K562 (cell line): ENCODE results near the gene FSTL3. TPM values are rescaled to one million over a fixed set of nuclear protein-coding genes. Genes with fewer than 3 reads are reported as not detected.

ENCODE experiments used
- BDP1 ChIP-seq: IDR thresholded peaks from 3 replicates; pipeline ENCODE4 v1.6.1; 2011; ENCODE audit not compliant: insufficient read length, insufficient read depth
- CREM ChIP-seq: IDR thresholded peaks from 2 replicates; pipeline ENCODE4 v1.6.1; 2014; ENCODE audit warnings: antibody characterized with exemption, low read depth
- LEF1 ChIP-seq: fragments of 450-650 bp; IDR thresholded peaks from 2 replicates; pipeline ENCODE4 v1.6.1; 2016; ENCODE audit warnings: mild to moderate bottlenecking
- MBD2 ChIP-seq: sonication (generic); IDR thresholded peaks from 2 replicates; pipeline ENCODE4 v1.6.1; 2016; ENCODE audit warnings: low read depth, borderline replicate concordance
- PHB ChIP-seq: fragments of 250-450 bp; sonication (Bioruptor Pico); IDR thresholded peaks from 2 replicates; pipeline ENCODE4 v1.5.0; 2021
- SIN3A ChIP-seq, 2 experiments: fragments of 150-350 bp in 1 of 2; IDR thresholded peaks; 2 replicates each; pipeline ENCODE4 v1.6.1; 2011 to 2016; ENCODE audit warnings: borderline replicate concordance in 2 of 2, low read depth in 2 of 2, low read length in 2 of 2, mild to moderate bottlenecking in 2 of 2, moderate library complexity in 2 of 2; ENCODE audit not compliant: control insufficient read depth in 1 of 2
- SRF ChIP-seq, 2 experiments: fragments of 250-450, 450-650 bp in 1 of 2; sonication (Bioruptor Pico) in 1 of 2; sonication (generic) in 1 of 2; formaldehyde crosslinking; IDR thresholded peaks; 2 replicates each; pipeline versions ENCODE4 v1.5.0 to v1.5.1; 2020 to 2022; ENCODE audit warnings: mild to moderate bottlenecking in 1 of 2, missing genetic modification reagents in 1 of 2
- polyA plus RNA-seq, 8 experiments: library from polyadenylated mRNA; depleted of rRNA in 4 of 8; stranded (reverse) in 5 of 8; unstranded in 3 of 8; fragments of >200 nt; fragmentation: Nextera tagmentation in 2 of 8; fragmentation: Illumina TruSeq in 1 of 8; extraction: Ambion mirVana in 2 of 8; extraction: Trizol in 1 of 8; gene quantifications; 2 replicates each; pipeline versions ENCODE4 v1.2.1 to v1.2.3, GENCODE V29; 2011 to 2014; ENCODE audit warnings: inconsistent platforms in 1 of 8, missing spikeins in 1 of 8
- total RNA-seq, 7 experiments: library from RNA; depleted of rRNA in 6 of 7; stranded (reverse); fragments of >200 nt in 6 of 7; fragmentation: Illumina TruSeq in 2 of 7; extraction: Trizol in 2 of 7; gene quantifications; 2 replicates each; pipeline versions ENCODE4 v1.2.1 to v1.2.3, GENCODE V29; 2011 to 2021; ENCODE audit warnings: low replicate concordance in 1 of 7
- TF ChIP-seq, protein P1 (sequence below): IDR thresholded peaks from 3 replicates; pipeline ENCODE4 v1.6.1; 2011; ENCODE audit warnings: borderline replicate concordance, mild to moderate bottlenecking, moderate library complexity; ENCODE audit not compliant: insufficient read length; ENCODE audit errors: extremely low read depth
- TF ChIP-seq, protein P2 (sequence below): fragments of 250-450 bp; sonication (Bioruptor Pico); IDR thresholded peaks from 2 replicates; pipeline ENCODE4 v1.5.0; 2021; ENCODE audit warnings: mild to moderate bottlenecking, borderline replicate concordance
- TF ChIP-seq, protein P3 (sequence below): sonication (generic); formaldehyde crosslinking; IDR thresholded peaks from 2 replicates; pipeline ENCODE4 v1.8.1; 2023; ENCODE audit warnings: mild to moderate bottlenecking, missing genetic modification reagents
- TF ChIP-seq, protein P4 (sequence below), 2 experiments: fragments of 450-650 bp in 1 of 2; sonication (generic) in 1 of 2; formaldehyde crosslinking in 1 of 2; IDR thresholded peaks in 1 of 2; conservative IDR thresholded peaks in 1 of 2; 2 replicates each; pipeline versions ENCODE4 v1.6.1 to v1.8.1; 2016 to 2023; ENCODE audit warnings: mild to moderate bottlenecking in 2 of 2, moderate library complexity in 2 of 2, inconsistent platforms in 1 of 2, missing genetic modification reagents in 1 of 2
- TF ChIP-seq, protein P5 (sequence below): fragments of 450-650 bp; IDR thresholded peaks from 2 replicates; pipeline ENCODE4 v1.7.1; 2018; ENCODE audit warnings: mild to moderate bottlenecking, low read depth; ENCODE audit not compliant: partially characterized antibody
- TF ChIP-seq, protein P6 (sequence below): fragments of 250-450 bp; sonication (Bioruptor Pico); IDR thresholded peaks from 2 replicates; pipeline ENCODE4 v1.8.0; 2022; ENCODE audit warnings: moderate library complexity, mild to moderate bottlenecking, inconsistent platforms

The FSTL3 gene
- total and polyA plus RNA-seq, 9 of the 15 experiments (the other 6 are each of a cell fraction or from before 2014, with no cell fraction given) = 0.35 to 6.8 (median 4.2) TPM; not detected in 1

DNA sequence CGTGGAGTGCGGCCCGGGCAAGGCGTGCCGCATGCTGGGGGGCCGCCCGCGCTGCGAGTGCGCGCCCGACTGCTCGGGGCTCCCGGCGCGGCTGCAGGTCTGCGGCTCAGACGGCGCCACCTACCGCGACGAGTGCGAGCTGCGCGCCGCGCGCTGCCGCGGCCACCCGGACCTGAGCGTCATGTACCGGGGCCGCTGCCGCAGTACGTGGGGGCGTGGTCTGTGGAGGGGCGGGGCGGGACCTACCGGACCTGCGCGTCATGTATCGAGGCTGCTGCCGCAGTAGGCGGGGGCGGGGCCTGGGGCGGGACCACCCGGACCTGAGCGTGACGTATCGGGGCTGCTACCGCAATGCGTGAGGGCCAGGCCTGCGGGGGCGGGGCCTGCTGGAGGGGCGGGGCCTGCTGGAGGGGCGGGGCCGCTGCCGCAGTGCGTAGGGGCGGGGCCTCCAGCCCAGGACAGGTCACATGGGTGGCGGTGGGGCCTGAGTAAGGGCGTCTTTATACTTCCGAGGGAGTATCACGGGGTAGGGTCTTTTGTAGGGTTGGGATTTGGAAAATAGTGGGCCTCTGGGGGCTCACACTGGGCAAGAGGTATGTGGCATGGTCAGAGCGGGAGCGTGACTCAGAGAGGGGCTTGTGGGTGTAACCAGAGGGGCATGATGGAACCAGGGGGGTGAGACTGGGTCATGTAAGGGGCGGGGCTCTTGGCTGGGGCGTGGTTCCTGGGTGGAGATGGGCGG, 4.3 kb downstream of the FSTL3 start (continued):
- TF ChIP-seq, protein P1, sequence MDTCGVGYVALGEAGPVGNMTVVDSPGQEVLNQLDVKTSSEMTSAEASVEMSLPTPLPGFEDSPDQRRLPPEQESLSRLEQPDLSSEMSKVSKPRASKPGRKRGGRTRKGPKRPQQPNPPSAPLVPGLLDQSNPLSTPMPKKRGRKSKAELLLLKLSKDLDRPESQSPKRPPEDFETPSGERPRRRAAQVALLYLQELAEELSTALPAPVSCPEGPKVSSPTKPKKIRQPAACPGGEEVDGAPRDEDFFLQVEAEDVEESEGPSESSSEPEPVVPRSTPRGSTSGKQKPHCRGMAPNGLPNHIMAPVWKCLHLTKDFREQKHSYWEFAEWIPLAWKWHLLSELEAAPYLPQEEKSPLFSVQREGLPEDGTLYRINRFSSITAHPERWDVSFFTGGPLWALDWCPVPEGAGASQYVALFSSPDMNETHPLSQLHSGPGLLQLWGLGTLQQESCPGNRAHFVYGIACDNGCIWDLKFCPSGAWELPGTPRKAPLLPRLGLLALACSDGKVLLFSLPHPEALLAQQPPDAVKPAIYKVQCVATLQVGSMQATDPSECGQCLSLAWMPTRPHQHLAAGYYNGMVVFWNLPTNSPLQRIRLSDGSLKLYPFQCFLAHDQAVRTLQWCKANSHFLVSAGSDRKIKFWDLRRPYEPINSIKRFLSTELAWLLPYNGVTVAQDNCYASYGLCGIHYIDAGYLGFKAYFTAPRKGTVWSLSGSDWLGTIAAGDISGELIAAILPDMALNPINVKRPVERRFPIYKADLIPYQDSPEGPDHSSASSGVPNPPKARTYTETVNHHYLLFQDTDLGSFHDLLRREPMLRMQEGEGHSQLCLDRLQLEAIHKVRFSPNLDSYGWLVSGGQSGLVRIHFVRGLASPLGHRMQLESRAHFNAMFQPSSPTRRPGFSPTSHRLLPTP = no peak
- TF ChIP-seq, protein P2, sequence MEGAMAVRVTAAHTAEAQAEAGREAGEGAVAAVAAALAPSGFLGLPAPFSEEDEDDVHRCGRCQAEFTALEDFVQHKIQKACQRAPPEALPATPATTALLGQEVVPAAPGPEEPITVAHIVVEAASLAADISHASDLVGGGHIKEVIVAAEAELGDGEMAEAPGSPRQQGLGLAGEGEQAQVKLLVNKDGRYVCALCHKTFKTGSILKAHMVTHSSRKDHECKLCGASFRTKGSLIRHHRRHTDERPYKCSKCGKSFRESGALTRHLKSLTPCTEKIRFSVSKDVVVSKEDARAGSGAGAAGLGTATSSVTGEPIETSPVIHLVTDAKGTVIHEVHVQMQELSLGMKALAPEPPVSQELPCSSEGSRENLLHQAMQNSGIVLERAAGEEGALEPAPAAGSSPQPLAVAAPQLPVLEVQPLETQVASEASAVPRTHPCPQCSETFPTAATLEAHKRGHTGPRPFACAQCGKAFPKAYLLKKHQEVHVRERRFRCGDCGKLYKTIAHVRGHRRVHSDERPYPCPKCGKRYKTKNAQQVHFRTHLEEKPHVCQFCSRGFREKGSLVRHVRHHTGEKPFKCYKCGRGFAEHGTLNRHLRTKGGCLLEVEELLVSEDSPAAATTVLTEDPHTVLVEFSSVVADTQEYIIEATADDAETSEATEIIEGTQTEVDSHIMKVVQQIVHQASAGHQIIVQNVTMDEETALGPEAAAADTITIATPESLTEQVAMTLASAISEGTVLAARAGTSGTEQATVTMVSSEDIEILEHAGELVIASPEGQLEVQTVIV = 0 out of 2 replicates have a peak, but pooled peaks have one; percentile 31
- TF ChIP-seq SIN3A (IDR thresholded peaks at IDR 0.05; ENCODE audit: borderline replicate concordance in 2 of 2, control insufficient read depth in 1 of 2, low read depth in 2 of 2, low read length in 2 of 2) (peak in 1 of 2 experiments; percentile 80; a peak in 1 of 4 replicates), PHB (CRISPR knock-in tag) (no peak), BDP1 (no peak), LEF1 (0 out of 2 replicates have a peak, but pooled peaks have one; percentile 47), MBD2 (peak; percentile 24; the same call in 1 of the 2 replicates), SRF (CRISPR knock-in tag; IDR thresholded peaks at IDR 0.05) (peak in 1 of 2 experiments; percentile 7; a peak in 1 of 4 replicates), CREM (peak; percentile 88)
- TF ChIP-seq, protein P3, sequence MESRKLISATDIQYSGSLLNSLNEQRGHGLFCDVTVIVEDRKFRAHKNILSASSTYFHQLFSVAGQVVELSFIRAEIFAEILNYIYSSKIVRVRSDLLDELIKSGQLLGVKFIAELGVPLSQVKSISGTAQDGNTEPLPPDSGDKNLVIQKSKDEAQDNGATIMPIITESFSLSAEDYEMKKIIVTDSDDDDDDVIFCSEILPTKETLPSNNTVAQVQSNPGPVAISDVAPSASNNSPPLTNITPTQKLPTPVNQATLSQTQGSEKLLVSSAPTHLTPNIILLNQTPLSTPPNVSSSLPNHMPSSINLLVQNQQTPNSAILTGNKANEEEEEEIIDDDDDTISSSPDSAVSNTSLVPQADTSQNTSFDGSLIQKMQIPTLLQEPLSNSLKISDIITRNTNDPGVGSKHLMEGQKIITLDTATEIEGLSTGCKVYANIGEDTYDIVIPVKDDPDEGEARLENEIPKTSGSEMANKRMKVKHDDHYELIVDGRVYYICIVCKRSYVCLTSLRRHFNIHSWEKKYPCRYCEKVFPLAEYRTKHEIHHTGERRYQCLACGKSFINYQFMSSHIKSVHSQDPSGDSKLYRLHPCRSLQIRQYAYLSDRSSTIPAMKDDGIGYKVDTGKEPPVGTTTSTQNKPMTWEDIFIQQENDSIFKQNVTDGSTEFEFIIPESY (CRISPR knock-in tag) = peak; percentile 73; the same call in 1 of the 2 replicates
- TF ChIP-seq, protein P4, sequence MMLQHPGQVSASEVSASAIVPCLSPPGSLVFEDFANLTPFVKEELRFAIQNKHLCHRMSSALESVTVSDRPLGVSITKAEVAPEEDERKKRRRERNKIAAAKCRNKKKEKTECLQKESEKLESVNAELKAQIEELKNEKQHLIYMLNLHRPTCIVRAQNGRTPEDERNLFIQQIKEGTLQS (IDR thresholded peaks at IDR 0.05) = peak; percentile 67
- TF ChIP-seq, protein P4 (CRISPR knock-in tag; conservative IDR thresholded peaks at IDR 0.05) = no peak
- TF ChIP-seq, protein P5, sequence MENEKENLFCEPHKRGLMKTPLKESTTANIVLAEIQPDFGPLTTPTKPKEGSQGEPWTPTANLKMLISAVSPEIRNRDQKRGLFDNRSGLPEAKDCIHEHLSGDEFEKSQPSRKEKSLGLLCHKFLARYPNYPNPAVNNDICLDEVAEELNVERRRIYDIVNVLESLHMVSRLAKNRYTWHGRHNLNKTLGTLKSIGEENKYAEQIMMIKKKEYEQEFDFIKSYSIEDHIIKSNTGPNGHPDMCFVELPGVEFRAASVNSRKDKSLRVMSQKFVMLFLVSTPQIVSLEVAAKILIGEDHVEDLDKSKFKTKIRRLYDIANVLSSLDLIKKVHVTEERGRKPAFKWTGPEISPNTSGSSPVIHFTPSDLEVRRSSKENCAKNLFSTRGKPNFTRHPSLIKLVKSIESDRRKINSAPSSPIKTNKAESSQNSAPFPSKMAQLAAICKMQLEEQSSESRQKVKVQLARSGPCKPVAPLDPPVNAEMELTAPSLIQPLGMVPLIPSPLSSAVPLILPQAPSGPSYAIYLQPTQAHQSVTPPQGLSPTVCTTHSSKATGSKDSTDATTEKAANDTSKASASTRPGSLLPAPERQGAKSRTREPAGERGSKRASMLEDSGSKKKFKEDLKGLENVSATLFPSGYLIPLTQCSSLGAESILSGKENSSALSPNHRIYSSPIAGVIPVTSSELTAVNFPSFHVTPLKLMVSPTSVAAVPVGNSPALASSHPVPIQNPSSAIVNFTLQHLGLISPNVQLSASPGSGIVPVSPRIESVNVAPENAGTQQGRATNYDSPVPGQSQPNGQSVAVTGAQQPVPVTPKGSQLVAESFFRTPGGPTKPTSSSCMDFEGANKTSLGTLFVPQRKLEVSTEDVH = peak; percentile 58
- TF ChIP-seq, protein P6, sequence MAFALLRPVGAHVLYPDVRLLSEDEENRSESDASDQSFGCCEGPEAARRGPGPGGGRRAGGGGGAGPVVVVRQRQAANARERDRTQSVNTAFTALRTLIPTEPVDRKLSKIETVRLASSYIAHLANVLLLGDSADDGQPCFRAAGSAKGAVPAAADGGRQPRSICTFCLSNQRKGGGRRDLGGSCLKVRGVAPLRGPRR (CRISPR knock-in tag) = no peak
